Adrenal gland (tissue), 12 donors: Measurements from ENCODE around the gene ZBTB6. TPM values are rescaled to one million over a fixed set of nuclear protein-coding genes. Genes with fewer than 3 reads are reported as not detected.
A peak's percentile ranks its signal among the peaks of the same experiment; 100 is the strongest.

Source experiments
- DNase-seq, 7 donors: peaks; one replicate each; pipeline ENCODE4 v3.0.0-alpha.2; 2019 to 2020
- H3K27ac ChIP-seq, 5 donors: fragments of 200-600 bp; sonication (generic) in 4 of 5; 1 replicate in 3 of 5; 2 replicates in 2 of 5; pipeline versions ENCODE4 v1.5.1 to v1.8.0; 2016 to 2020; ENCODE audit warnings: mild to moderate bottlenecking in 1 of 5
- H3K27me3 ChIP-seq: fragments of 200-600 bp; 2 replicates; pipeline ENCODE4 v1.8.0; 2021
- H3K36me3 ChIP-seq, 2 donors: fragments of 200-600 bp; replicated peaks in 1 of 2; 1 replicate in 1 of 2; 2 replicates in 1 of 2; pipeline versions ENCODE4 v1.5.1 to v1.8.0; 2018 to 2022
- H3K4me1 ChIP-seq, 2 donors: fragments of 200-600 bp; replicated peaks in 1 of 2; 1 replicate in 1 of 2; 2 replicates in 1 of 2; pipeline versions ENCODE4 v1.5.1 to v1.8.0; 2018 to 2021
- H3K4me3 ChIP-seq, 4 donors: fragments of 200-600 bp; sonication (generic) in 3 of 4; one replicate each; pipeline ENCODE4 v1.5.1; 2016 to 2018
- H3K9me3 ChIP-seq, 3 donors: fragments of 200-600 bp; sonication (generic) in 1 of 3; replicated peaks in 1 of 3; 1 replicate in 2 of 3; 2 replicates in 1 of 3; pipeline versions ENCODE4 v1.5.1 to v1.8.0; 2016 to 2021
- POLR2A ChIP-seq, 2 donors: fragments of 450-650 bp; IDR thresholded peaks; one replicate each; pipeline ENCODE4 v1.6.1; 2017; ENCODE audit warnings: antibody characterized with exemption in 2 of 2, mild to moderate bottlenecking in 2 of 2, moderate library complexity in 1 of 2
- WGBS, 4 donors: extraction: QIAGEN DNeasy Blood & Tissue Kit in 2 of 4; methylation state at CpG; one replicate each; pipeline versions ENCODE4 v1.1.5 to v1.1.7; 2013 to 2017; 5-methylcytosine and 5-hydroxymethylcytosine counted together
- intact Hi-C, 2 donors: fragments of 100-400 bp; cut with DNase I; formaldehyde crosslinking; loops; one replicate each; pipeline versions ENCODE4 v1.14.1 to v1.15.0; 2022 to 2023
- polyA plus RNA-seq, 3 donors: library from polyadenylated mRNA; stranded (reverse); fragments of 200-250 nt in 2 of 3; fragments of 350-450 nt in 1 of 3; fragmentation: Illumina TruSeq in 1 of 3; extraction: RNeasy Lipid Tissue Mini Kit (QIAGEN cat#74804) in 1 of 3; gene quantifications; one replicate each; pipeline ENCODE4 v1.2.3, GENCODE V29; 2013 to 2014
- total RNA-seq, 9 donors: library from RNA; depleted of rRNA in 4 of 9; stranded (reverse); fragments of >200 nt in 4 of 9; fragments of 120-200 nt in 1 of 9; fragmentation: NEBNext Ultra II Directional in 1 of 9; extraction: Animal tissue kit (Norgen Biotek cat#: 25700) in 1 of 9; gene quantifications; one replicate each; pipeline versions ENCODE4 v1.1.0 to v1.2.4, GENCODE V29; 2013 to 2023
- TF ChIP-seq, protein P1 (sequence below), 6 experiments: fragments of 450-650 bp in 4 of 6; fragments of 200-600 bp in 2 of 6; sonication (generic) in 1 of 6; IDR thresholded peaks; 1 replicate in 5 of 6; 2 replicates in 1 of 6; pipeline versions ENCODE4 v1.5.1 to v1.8.0; 2016 to 2021; ENCODE audit warnings: antibody characterized with exemption in 6 of 6, mild to moderate bottlenecking in 2 of 6, moderate library complexity in 1 of 6
- donor health status: healthy with polysubstance abuse.
- donor health status: Bipolar disorder and iron deficiency.
- donor health status: DM: yes; HTN: yes; CAD: no.
- donor health status: DM: no; HTN: no; CAD: no.
- donor health status: DM: no; HTN: no; CAD: no.
- donor health status: DM: yes; HTN: yes; CAD: no.

Gene ZBTB6
- total and polyA plus RNA-seq, 12 donors: 1.8 to 11.6 (median 7.8) TPM

DNA sequence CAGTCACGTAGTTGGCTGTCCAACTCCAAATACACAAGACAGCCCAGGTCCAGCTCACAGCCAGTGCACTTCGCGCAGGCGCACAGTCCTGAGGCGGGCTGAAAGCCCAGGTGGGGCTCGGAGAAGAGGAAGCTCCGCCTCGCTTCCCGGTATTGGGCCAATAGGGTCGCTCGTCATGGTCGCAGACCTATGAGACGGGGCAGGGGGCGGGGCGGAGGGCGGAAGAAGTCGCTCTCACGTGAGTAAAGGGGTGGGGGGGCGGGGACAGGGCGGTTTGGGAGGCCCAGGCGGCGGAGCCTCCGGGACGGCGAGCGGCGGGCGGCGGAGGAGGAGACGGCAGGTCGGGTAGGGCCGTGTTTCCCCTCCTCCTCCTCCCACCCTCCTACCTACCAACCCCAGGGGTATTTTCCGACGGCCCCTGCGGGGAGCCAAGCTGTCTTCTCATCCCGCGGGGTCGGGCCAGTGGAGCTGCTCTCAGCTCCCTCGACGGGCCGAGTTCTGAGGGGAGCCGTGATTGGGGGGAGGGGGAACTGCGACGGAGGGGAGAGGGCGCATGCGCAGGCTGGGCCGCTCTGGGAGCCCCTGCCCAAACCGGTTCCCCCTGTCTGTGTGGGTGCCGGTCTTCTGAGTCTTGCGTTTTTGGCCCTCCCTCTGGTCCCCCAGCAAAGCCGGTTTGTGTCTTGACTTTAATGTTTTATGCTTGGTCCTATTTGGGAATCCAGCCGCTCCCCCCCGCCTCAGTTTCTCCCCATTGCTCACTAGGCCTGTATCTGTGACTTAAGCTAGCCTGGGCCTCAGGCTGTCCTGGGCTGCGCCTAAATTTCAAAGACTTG is 27.8 kb upstream of the ZBTB6 start, which contains the start of gene RABGAP1:
RABGAP1 (plus strand) TSS at position 272 of the 833 bp plus-strand sequence. CDS start 16,040 bp downstream, outside the sequence.
- WGBS, 4 donors: 0 to 1% (median 0%) methylated on average over 10 to 54 of the region's 54 CpGs
- H3K27me3 ChIP-seq: no peaks in the 10 kb centered on the region
- H3K36me3 ChIP-seq: no peaks in the 10 kb centered on the region
- peaks cover 0 to 22% of the 10 kb centered on the region in 2 donors for H3K4me1 ChIP-seq
- no peaks in the 10 kb centered on the region for H3K9me3 ChIP-seq
- TF ChIP-seq POLR2A (IDR thresholded peaks at IDR 0.05): peak; percentile 74 to 82
- TF ChIP-seq, protein P1, sequence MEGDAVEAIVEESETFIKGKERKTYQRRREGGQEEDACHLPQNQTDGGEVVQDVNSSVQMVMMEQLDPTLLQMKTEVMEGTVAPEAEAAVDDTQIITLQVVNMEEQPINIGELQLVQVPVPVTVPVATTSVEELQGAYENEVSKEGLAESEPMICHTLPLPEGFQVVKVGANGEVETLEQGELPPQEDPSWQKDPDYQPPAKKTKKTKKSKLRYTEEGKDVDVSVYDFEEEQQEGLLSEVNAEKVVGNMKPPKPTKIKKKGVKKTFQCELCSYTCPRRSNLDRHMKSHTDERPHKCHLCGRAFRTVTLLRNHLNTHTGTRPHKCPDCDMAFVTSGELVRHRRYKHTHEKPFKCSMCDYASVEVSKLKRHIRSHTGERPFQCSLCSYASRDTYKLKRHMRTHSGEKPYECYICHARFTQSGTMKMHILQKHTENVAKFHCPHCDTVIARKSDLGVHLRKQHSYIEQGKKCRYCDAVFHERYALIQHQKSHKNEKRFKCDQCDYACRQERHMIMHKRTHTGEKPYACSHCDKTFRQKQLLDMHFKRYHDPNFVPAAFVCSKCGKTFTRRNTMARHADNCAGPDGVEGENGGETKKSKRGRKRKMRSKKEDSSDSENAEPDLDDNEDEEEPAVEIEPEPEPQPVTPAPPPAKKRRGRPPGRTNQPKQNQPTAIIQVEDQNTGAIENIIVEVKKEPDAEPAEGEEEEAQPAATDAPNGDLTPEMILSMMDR (IDR thresholded peaks at IDR 0.05): no peak
- peak within 1 kb of the TSS in 4 of 5 donors; percentile 82 to 94 (median 86) for H3K27ac ChIP-seq
- intact Hi-C loops: no loop called here
- H3K4me3 ChIP-seq: peak within 1 kb of the TSS in 3 of 4 donors; percentile 55 to 73 (median 64)
- peak; percentile 99 to 100 (median 100) for DNase-seq

DNA sequence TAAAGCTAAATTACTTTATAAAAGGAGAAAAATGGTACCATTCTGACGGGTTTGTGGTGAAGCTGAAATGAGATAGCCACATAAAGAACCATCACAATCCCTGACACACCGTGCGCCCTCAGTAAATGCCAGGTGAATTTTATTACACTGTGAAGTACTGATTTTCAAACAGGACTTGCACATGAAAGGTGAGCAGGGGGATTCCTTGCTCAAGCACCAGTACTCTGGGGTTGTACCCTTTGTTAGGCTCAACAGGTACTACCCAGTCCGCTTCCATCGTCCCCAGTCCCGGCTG is 27.3 kb upstream of the ZBTB6 start:
- TF ChIP-seq, protein P1 (IDR thresholded peaks at IDR 0.05): no peak
- no peak for TF ChIP-seq POLR2A (IDR thresholded peaks at IDR 0.05)
- Histone ChIP-seq H3K4me3 (peak overlapping the region in 1 of 4 donors; percentile 73), H3K4me1 (peaks cover 0 to 22% of the 10 kb centered on the region in 2 donors), H3K27ac (peak overlapping the region in 3 of 5 donors; percentile 61 to 87 (median 82)), H3K9me3 (no peaks in the 10 kb centered on the region), H3K36me3 (no peaks in the 10 kb centered on the region), H3K27me3 (no peaks in the 10 kb centered on the region)
- 32 to 59% (median 45%) methylated on average over 3 to 6 of the region's 6 CpGs for WGBS, 4 donors
- DNase-seq: no peak
- intact Hi-C loops: no loop called here

DNA sequence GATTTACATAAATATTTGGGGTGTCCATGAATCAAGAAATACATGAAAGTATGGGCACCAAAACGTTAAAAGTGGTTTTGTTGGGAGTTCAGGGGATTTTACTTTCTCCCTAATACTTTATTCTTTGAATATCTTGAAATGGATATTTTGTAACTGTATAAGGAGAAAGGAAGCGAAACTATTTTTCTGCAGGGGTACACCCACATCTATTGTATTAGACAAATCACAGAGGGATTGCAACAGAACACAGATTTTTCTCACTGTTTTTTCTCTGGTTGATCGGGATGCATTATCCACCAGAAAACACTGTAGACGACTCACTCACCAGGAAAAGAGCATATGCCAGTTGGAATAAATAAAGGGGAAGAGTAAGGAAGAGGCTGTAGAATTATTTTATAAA is 26.5 kb upstream of the ZBTB6 start:
- no peak overlapping the region for H3K27ac ChIP-seq
- TF ChIP-seq POLR2A (IDR thresholded peaks at IDR 0.05): no peak
- TF ChIP-seq, protein P1 (IDR thresholded peaks at IDR 0.05): no peak
- DNase-seq: no peak
- 85% methylated on average over 4 of the region's 4 CpGs for WGBS, 4 donors
- H3K4me1 ChIP-seq: peaks cover 0 to 22% of the 10 kb centered on the region in 2 donors
- no peaks in the 10 kb centered on the region for H3K27me3 ChIP-seq
- intact Hi-C loops: no loop called here
- no peaks in the 10 kb centered on the region for H3K36me3 ChIP-seq
- H3K4me3 ChIP-seq: no peak overlapping the region
- no peaks in the 10 kb centered on the region for H3K9me3 ChIP-seq

DNA sequence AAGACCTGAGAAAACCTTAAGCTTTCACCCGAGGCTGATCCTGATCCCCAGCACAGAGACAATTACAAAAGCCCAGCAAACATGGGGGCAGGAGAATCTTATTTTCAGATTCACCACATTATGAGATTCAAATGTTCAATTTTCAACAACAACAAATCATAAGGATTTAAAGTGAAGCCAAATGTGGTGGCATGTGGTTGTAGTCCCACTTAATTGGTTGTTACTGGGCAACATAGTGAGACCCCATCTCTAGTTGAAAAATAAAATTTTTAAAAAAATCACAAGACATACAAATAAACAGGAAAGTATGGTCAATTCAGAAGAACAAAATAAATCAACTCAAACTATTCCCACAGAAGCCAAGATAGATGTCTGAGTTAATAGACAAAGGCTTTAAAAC is 23.8 kb upstream of the ZBTB6 start:
- 53 to 67% (median 65%) methylated on average over 1 of the region's 1 CpG for WGBS, 4 donors
- intact Hi-C loops: no loop called here
- H3K4me1 ChIP-seq: peaks cover 10 to 27% of the 10 kb centered on the region in 2 donors
- H3K9me3 ChIP-seq: no peaks in the 10 kb centered on the region
- DNase-seq: no peak
- no peak overlapping the region for H3K4me3 ChIP-seq
- H3K36me3 ChIP-seq: no peaks in the 10 kb centered on the region
- no peaks in the 10 kb centered on the region for H3K27me3 ChIP-seq
- no peak for TF ChIP-seq POLR2A (IDR thresholded peaks at IDR 0.05)
- TF ChIP-seq, protein P1 (IDR thresholded peaks at IDR 0.05): no peak
- H3K27ac ChIP-seq: no peak overlapping the region
